GM10266 (cell line): ENCODE data around the gene HAGHL.

Experiments
- DNase-seq: peaks from one replicate; pipeline ENCODE4 v3.0.0; 2012; ENCODE audit errors: extremely low spot score
- TF ChIP-seq, protein P1 (sequence below): IDR thresholded peaks from 2 replicates; pipeline ENCODE4 v1.5.1; 2012; ENCODE audit warnings: mild to moderate bottlenecking, low read depth; ENCODE audit not compliant: control insufficient read depth, insufficient read depth; ENCODE audit errors: missing control alignments

The HAGHL gene

DNA sequence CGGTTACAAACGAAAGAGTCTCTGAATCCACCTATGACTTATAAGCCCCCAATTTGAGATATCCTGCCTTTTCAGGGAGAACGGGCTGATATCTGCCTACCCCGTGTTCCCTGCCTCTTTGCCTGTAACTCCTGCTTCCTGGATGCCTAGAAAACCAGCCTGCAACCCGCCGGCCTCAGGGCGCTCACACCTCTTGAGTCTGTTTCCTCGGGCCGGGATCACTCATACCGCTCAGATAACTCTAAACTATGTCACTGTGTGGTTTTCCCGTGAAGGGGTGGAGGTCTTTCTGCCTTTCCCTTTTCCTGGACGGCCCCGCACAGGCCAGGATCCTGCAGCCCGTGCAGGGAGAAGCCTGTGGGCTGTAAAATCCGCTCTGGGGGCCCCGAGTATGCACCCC is 50.9 kb downstream of the HAGHL start:
- DNase-seq, result no peak
- TF ChIP-seq, protein P1, sequence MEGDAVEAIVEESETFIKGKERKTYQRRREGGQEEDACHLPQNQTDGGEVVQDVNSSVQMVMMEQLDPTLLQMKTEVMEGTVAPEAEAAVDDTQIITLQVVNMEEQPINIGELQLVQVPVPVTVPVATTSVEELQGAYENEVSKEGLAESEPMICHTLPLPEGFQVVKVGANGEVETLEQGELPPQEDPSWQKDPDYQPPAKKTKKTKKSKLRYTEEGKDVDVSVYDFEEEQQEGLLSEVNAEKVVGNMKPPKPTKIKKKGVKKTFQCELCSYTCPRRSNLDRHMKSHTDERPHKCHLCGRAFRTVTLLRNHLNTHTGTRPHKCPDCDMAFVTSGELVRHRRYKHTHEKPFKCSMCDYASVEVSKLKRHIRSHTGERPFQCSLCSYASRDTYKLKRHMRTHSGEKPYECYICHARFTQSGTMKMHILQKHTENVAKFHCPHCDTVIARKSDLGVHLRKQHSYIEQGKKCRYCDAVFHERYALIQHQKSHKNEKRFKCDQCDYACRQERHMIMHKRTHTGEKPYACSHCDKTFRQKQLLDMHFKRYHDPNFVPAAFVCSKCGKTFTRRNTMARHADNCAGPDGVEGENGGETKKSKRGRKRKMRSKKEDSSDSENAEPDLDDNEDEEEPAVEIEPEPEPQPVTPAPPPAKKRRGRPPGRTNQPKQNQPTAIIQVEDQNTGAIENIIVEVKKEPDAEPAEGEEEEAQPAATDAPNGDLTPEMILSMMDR, result no peak

DNA sequence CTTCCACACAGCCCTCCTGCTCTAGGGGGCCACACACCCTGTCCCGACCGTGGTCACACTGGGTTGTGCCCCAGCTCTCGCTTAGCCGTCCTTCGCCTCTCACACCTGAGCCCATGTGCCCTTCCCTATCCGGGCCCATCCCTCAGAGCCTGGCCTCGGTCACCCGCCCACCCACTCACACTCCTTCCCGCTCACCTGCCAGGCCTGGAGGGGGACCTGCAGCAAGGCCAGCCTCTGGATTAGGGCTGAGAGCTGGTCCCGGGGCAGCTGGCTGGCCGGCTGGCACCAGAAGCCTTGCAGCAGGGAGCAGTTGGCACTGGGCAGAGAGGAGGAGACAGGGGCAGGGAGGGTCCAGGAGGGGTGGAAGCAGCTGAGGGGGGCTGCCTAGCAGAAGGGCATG is 51.5 kb downstream of the HAGHL start:
- TF ChIP-seq, protein P1, result no peak
- DNase-seq, result no peak

DNA sequence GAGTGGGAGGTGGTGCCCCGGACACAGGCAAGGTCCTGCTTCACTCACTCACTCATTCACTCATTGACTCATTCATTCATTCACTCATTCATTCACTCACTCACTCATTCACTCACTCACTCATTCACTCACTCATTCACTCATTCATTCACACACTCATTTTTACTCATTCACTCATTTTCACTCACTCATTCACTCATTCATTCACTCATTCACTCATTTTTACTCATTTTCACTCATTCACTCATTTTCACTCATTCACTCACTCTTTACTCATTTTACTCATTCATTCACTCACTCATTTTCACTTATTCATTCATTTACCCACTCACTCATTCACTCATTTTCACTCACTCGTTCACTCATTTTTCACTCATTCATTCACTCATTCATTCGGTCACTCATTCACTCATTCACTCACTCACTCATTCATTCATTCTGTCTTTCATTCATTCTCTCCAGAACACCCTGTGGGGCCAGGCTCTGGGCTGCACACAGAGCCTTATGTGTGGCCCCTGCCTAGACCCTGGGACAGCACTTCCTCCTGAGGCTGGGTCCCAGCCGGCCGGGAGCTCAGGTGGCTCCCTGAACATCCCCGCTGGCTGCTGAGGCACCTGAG is 52.1 kb downstream of the HAGHL start:
- DNase-seq, result no peak
- TF ChIP-seq, protein P1, result no peak
